KG1 (cell line): Measurements from ENCODE around the gene KLK3.

Source experiments
- DNase-seq: peaks from one replicate; lab custom pipeline; 2025; lab: John Stamatoyannopoulos, UW

KLK3 gene

DNA sequence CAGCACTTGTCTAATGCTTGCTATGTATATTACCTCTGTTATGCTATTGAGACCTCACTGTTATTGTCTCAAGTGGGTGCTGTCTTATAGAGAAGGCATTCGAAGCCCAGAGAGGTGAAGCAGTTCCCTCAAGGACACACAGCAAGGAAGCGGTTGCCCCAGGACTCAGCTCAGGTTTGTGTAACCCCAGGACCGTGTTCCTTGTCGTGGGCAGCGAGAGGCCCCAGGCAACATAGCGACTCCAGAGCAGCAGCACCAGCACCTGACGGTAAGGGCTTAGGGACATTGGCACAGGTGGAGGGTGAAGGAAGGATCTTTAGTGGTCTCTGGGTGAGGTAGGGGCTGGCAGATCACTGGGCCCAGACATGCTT, 23.7 kb upstream of the KLK3 start:
- no peak for DNase-seq

DNA sequence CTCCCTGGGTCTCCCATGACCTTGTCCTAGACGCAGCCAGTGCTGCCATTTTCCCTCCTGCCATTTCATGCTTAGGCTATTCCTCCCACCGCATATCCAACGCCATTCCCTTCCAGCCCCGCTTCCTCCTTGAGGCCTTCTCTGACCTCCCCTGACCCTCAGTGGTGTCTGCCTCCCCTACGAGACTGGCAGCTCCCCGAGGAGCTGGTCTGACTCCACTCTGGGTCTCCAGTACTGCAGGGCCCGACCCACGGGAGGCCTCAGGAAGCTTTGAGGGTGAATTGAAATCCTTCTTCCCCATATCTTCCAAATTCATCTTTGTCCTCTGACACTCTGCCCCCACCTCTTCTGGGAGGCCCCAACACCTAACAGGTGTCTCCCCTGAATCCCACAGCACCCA, 22.0 kb upstream of the KLK3 start:
- no peak for DNase-seq

DNA sequence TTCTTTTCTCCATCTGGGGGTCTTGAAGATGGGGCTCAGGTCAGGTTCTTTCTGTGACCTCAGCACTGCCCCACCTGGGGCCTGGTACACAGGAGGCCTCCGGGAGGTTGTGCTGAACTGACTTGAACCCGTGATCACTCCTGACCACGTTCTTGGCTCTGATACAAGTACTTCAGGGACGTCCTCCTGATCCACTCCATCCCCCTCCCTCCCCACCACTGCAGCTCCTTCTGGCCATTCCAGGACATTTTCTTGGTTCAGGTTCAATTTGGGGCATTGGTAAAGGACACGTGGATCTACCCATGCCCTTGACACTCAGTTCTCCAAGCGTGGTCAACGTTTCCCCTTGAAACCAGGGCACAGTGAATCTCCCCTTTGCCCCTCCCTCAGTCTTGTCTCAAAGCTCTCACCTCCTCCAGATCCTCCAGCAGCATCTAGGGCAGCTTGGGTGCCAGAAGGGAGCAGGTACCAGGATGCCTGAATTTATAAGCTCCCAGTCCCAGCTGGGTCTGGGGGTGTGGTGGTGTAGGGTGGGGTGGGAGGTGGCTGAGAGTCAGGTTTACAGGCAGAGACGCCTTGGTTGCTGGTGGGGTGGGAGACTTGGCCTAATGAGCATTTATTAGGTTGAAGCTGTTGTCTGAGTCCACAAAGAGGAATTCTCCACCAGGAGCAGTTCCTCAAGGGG, 21.5 kb upstream of the KLK3 start, which contains the start of gene KLK15:
KLK15 (minus strand) TSS at position 458 of the 685 bp plus-strand sequence. CDS start 2,082 bp downstream, outside the sequence.
- DNase-seq = no peak

DNA sequence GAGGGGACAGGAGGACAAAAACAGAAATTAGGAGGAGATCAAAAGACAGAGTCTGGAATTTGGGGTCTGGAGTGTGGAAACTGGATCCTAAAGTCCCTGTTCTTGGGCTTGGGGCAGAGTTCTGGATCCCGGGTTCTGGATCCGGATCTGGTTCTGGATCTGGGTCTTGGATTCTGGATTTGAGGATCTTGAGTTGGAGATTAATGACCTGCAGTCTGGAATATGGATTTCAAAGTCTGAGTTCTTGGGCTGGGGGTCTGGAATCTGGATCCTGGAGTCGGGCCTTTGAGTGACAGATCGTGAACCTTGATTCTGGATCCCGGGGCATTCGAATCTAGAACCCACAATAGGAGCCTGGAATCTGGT, 20.9 kb upstream of the KLK3 start:
- DNase-seq = no peak

DNA sequence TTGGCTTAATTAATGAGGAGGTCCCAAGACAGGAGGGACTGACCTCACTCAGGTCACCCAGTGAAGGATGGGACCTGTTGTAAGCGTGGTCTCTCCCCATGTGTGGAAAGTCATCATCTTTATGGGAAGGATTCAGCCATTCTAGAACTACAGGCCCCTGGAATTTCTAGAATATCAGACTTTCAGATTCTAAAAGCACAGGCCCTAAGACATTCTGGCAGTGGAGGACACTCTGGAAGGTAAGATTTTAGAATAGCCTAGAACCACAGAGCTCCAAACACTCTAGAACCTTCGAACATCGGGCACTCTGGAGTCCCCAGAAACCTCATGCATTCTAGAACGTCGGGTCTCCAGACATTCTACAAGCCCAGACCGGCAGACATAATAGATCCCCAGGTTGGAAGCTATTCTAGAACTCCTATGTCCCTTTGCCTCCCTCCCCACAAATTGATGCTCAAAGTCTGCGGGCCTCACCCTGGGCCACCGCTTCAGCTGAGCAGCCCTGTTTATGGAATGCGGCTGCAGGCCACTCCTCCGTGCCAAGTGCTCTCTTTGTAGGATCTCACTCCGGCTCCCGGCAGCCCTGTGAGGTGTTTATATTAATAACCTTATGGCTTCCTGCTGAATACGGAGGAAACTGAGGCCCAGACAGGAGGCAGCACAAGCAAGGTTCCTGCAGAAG, 19.5 kb upstream of the KLK3 start:
- DNase-seq = no peak

DNA sequence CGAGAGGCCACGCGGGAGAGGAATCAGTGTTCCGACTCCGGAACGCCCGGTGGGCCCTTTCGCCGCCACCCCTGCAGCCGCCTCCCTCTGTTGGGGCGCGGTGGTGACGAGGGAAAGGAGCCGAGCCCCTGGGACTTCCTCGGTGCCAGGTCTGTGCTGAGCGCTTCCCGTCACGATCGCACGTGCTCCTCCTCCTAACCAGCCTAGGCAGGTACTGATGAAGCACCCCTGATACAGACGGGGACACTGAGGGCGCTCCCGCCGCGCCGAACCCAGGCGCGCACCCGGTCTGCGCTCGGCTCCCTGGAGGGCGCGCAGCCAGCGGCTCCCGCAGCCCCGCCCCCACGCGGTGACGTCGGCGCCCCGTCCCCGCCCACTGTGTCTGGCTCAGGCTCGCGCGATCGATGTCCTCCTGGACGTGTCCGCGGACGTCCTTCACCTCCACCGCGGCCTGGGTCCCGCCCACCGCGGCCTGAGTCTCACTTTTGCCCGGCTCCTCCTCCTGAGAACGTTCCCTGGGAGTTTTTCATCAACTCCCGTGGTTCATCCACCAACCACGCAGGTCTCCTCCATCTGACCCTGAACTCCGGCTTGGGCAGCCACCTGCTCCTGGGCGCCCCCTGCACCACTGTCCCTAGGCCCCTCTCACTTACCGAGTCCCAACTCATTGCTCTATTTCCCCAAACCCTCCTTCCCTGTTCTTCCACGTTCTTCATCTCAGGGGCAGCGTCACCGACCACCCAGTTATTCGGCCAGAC, 18.8 kb upstream of the KLK3 start:
- no peak for DNase-seq

DNA sequence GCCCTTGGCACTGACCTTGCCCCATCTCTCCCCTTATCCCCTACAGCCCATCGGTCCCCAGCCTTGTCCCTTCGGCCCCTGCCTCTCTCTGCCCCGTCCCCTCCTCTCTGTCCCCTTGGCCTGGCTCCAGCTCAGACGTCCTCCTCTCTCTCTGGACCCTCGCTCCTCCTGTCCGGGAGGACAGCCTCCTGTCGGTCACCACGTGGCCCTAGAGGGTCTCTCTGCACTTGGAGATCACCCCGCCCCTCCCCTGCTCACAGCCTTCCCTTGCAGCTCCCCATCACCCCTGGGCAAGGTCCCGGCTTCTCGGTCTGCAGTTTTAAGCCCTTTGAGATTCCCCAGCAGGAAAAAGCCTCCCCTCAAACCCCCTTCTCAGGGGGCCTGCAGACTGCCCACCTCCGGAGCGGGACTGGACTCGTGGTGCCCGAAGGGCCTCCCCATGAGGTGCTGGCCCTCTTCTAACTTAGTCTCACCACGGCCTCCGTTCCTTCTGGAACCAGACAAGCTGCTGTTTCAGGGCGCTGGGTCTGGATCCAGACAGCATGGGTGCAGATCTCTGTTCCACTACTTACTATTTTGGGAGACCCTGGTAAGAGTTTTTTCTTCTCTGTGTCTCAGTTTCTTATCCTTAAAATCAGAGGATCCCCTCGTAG, 18.0 kb upstream of the KLK3 start:
- DNase-seq = no peak

DNA sequence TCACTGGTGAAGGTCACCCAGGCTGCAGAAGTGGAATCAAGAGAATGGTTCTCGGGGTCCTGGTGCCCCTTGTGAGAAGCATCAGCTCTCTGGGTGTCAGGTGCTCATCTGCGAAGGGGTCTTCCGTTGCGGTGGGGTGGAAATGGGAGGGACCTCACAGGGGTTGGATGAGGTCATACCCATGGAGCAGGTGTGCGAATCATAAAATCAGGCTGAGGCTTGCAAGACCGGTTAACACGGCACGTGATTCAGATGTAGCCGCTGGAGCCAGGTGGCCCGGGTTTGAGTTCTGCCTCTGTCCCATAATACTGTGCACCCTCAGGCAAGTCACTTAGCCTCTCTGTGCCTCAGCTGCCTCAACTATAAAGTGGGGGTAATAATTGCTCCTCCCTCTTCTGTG, 17.4 kb upstream of the KLK3 start:
- no peak for DNase-seq

DNA sequence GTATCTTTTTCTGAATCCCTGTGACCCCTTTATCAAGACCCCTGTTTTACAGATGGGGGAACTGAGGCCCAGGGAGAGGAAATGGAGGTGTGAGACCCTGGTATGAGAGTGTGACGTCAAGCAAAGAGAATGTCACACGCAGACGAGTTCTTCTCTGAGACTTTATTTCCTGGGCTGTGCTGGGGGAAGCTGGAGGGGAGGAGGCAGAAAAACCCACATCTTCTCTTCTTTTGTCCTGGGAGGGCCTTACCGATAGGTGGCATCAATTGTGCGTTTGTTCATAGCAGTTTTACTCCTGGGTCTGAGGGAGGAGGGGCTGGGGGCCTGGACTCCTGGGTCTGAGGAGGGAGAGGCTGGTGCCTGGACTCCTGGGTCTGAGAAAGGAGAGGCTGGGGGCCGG, 16.5 kb upstream of the KLK3 start:
- no peak for DNase-seq

DNA sequence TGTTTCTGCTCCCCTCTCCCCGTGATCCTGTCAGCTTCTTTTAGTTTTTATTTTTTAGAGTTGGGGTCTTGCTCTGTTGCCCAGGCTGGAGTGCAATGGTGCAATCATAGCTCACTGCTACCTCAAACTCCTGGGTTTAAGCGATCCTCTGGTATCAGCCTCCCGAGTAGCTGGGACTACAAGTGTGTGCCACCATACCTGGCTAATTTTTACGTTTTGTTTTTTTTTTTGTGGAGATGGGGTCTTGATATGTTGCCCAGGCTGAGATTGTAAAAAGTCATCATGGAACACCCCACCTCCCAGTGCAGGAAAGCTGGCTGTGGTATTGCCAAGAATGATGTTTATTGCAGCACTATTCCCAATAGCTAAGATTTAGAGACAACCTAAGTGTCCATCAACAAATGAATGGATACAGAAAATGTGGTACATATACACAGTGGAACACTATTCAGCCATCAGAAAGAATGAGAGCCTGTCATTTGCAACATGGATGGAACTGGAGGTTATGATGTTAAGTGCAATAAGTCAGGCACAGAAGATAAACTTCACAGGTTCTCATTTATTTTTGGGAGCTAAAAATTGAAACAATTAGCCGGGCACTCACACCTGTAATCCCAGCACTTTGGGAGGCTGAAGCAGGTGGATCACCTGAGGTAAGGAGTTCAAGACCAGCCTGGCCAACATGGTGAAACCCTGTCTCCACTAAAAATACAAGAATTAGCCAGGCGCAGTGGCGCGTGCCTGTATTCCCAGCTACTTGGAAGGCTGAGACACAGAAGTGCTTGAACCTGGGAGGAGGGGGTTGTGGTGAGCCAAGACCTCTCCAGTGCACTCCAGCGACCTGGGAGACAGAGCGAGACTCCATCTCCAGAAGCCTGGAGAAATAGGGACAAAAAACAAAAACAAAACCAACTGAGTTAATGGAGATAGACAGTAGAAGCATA, 14.7 kb upstream of the KLK3 start:
- DNase-seq = no peak

DNA sequence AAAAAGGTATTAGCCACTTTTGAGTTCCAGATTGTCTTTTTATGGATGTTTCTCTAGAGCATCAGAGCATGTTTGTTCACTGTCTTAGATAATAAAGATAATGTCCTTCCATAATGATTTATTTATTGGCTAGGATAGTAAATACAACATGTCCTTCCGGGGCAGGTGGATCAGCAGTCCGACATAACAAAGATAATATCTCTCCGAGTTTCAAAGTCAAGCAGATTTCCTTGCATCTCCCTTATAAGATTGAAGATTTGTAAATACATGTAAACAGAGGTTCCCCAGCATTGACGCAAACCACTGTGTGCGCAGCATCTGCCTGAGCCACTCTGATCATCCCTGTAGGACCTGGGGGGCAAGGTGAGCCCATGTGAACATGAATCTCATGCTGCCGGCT, 12.6 kb upstream of the KLK3 start:
- no peak for DNase-seq

DNA sequence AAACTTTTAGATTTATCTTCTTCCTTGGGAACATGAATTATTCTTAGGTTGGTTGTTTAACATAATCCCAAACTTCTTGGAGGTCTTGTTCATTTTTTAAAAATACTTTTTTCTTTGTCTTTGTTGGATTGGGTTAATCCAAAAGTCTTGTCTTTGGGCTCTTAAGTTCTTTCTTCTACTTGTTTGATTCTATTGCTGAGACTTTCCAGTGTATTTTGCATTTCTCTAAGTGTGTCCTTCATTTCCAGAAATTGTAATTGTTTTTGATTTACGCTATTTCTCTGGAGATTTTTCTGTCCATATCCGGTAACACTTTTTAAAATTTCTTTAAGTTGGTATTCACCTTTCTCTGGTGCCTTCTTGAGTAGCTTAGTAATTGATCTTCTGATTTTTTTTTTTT, 11.5 kb upstream of the KLK3 start:
- DNase-seq = no peak

DNA sequence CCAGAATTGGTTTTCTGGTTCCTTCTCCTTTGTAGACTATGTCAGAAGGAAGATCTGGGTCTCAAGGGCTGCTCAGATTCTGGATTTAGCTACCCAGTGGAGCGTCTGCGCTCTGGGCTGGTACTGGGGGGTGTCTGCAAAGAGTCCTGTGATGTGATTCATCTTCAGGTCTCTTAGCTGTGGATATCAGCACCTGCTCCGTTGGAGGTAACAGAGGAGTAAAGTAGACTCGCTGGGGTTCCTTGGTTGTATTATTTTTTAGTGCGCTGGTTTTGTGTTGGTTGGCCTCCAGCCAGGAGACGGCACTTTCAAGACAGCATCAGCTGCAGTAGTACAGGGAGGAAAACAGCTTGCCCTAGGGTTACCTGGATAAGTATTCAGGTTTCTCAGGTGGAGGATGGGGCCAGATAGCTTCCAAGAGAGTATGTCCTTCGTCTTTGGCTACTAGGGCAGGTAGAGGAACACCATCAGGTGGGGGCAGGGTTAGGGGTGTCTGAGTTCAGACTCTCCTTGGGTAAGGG, 11.0 kb upstream of the KLK3 start:
- DNase-seq = no peak

DNA sequence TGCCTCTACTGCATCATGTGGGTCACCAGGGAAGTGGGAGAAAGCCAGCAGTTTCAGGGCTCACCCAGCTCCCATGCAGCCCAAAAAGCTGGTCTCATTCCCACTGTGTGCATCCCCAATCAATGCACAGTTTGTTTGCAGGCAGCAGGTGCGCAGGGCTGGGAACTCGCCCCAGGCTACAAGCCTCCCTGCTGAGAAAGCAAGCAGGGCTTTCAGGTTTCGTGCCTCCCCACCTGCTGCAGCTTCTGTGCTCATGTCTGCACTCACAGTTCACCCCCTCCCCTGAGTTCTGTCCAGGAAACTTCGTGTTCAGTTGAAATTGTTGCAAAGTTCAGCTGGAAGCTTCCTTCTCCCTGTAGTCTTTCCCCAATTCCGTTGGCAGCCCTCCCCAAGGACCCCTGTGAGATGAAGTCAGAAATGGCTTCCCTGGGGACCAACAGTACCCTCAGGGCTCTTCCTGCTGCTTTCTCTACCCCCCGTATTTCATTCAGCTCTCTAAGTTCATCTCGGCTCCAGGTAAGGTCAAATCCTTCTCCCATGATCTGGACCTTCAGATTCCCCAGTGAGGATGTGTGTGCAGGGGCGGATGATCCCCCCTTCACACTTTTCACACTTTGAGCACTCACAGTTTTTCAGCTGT, 10.3 kb upstream of the KLK3 start:
- DNase-seq = no peak

DNA sequence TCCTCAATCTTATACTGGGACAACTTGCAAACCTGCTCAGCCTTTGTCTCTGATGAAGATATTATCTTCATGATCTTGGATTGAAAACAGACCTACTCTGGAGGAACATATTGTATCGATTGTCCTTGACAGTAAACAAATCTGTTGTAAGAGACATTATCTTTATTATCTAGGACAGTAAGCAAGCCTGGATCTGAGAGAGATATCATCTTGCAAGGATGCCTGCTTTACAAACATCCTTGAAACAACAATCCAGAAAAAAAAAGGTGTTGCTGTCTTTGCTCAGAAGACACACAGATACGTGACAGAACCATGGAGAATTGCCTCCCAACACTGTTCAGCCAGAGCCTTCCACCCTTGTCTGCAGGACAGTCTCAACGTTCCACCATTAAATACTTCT, 4.0 kb upstream of the KLK3 start:
- DNase-seq = no peak

DNA sequence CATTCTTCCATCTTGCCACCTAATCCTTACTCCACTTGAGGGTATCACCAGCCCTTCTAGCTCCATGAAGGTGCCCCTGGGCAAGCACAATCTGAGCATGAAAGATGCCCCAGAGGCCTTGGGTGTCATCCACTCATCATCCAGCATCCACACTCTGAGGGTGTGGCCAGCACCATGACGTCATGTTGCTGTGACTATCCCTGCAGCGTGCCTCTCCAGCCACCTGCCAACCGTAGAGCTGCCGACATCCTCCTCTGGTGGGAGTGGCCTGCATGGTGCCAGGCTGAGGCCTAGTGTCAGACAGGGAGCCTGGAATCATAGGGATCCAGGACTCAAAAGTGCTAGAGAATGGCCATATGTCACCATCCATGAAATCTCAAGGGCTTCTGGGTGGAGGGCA, 3.1 kb upstream of the KLK3 start:
- no peak for DNase-seq

DNA sequence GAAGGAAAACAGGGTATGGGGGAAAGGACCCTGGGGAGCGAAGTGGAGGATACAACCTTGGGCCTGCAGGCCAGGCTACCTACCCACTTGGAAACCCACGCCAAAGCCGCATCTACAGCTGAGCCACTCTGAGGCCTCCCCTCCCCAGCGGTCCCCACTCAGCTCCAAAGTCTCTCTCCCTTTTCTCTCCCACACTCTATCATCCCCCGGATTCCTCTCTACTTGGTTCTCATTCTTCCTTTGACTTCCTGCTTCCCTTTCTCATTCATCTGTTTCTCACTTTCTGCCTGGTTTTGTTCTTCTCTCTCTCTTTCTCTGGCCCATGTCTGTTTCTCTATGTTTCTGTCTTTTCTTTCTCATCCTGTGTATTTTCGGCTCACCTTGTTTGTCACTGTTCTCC, 2.7 kb downstream of the KLK3 start:
- DNase-seq = no peak

DNA sequence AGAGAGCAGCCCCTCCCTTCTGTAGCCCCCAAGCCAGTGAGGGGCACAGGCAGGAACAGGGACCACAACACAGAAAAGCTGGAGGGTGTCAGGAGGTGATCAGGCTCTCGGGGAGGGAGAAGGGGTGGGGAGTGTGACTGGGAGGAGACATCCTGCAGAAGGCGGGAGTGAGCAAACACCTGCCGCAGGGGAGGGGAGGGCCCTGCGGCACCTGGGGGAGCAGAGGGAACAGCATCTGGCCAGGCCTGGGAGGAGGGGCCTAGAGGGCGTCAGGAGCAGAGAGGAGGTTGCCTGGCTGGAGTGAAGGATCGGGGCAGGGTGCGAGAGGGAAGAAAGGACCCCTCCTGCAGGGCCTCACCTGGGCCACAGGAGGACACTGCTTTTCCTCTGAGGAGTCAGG, 4.2 kb downstream of the KLK3 start:
- no peak for DNase-seq

DNA sequence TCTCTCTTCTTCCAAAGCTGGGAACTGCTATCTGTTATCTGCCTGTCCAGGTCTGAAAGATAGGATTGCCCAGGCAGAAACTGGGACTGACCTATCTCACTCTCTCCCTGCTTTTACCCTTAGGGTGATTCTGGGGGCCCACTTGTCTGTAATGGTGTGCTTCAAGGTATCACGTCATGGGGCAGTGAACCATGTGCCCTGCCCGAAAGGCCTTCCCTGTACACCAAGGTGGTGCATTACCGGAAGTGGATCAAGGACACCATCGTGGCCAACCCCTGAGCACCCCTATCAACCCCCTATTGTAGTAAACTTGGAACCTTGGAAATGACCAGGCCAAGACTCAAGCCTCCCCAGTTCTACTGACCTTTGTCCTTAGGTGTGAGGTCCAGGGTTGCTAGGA, 5.1 kb downstream of the KLK3 start:
- DNase-seq = no peak

DNA sequence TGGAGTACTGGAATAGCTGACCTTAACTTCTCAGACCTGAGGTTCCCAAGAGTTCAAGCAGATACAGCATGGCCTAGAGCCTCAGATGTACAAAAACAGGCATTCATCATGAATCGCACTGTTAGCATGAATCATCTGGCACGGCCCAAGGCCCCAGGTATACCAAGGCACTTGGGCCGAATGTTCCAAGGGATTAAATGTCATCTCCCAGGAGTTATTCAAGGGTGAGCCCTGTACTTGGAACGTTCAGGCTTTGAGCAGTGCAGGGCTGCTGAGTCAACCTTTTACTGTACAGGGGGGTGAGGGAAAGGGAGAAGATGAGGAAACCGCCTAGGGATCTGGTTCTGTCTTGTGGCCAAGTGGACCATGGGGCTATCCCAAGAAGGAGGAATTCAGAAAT, 6.3 kb downstream of the KLK3 start:
- DNase-seq = no peak
